ENCODE measurements around the gene SIGLEC14. TPM values are rescaled to one million over a fixed set of nuclear protein-coding genes. Genes with fewer than 3 reads are reported as not detected.

The SIGLEC14 gene
- total and polyA plus RNA-seq, 2 donors (not counting 1 experiment from before 2014, with no cell fraction given): not detected

- H3K27me3 ChIP-seq (ENCODE audit: control insufficient read depth, insufficient read depth, low read length): no peaks in the 10 kb centered on the region
- H3K9me3 ChIP-seq (ENCODE audit: control insufficient read depth, insufficient read depth, low read depth, low read length): no peaks in the 10 kb centered on the region
- TF ChIP-seq CTCF (conservative IDR thresholded peaks at IDR 0.05 in 1 of 2, IDR thresholded peaks at IDR 0.05 in 1 of 2; ENCODE audit: low read depth in 1 of 2, low read length in 2 of 2) (no peak), EZH2 (IDR thresholded peaks at IDR 0.05; ENCODE audit: low read length, missing control alignments) (no peak)
- H3K4me3 ChIP-seq (replicated peaks in 1 of 4; ENCODE audit: control extremely low read depth in 1 of 4, insufficient read depth in 1 of 4, low read depth in 3 of 4, low read length in 4 of 4): no peak overlapping the region
- no peaks in the 10 kb centered on the region for H3K79me2 ChIP-seq (ENCODE audit: control insufficient read depth, insufficient read depth, low read length)
- H3K9ac ChIP-seq (ENCODE audit: insufficient read depth, low read length): no peak overlapping the region
- H2AFZ ChIP-seq (ENCODE audit: low read length): no peak overlapping the region
- no peaks in the 10 kb centered on the region for H3K36me3 ChIP-seq (ENCODE audit: control insufficient read depth, insufficient read depth, low read length)
- no peak for DNase-seq (ENCODE audit: low read depth in 2 of 2)
- H3K4me1 ChIP-seq (ENCODE audit: control insufficient read depth, extremely low read depth, insufficient read depth, low read length): no peaks in the 10 kb centered on the region
- no peaks in the 10 kb centered on the region for H4K20me1 ChIP-seq (ENCODE audit: control insufficient read depth, extremely low read depth, insufficient read depth, low read length)
- H3K27ac ChIP-seq (ENCODE audit: insufficient read depth, low read length): no peak overlapping the region
- no peak overlapping the region for H3K4me2 ChIP-seq (ENCODE audit: extremely low read depth, insufficient read depth, low read length)
Observed at GRCh38 chr19:51615991-51616390, 30.6 kb downstream of the SIGLEC14 start.

GRCh38 chr19:51614789-51615188, 31.8 kb downstream of the SIGLEC14 start:
- no peaks in the 10 kb centered on the region for H3K4me1 ChIP-seq (ENCODE audit: control insufficient read depth, extremely low read depth, insufficient read depth, low read length)
- H4K20me1 ChIP-seq (ENCODE audit: control insufficient read depth, extremely low read depth, insufficient read depth, low read length): no peaks in the 10 kb centered on the region
- H3K9ac ChIP-seq (ENCODE audit: insufficient read depth, low read length): no peak overlapping the region
- no peak overlapping the region for H3K27ac ChIP-seq (ENCODE audit: insufficient read depth, low read length)
- no peak overlapping the region for H3K4me2 ChIP-seq (ENCODE audit: extremely low read depth, insufficient read depth, low read length)
- no peak overlapping the region for H2AFZ ChIP-seq (ENCODE audit: low read length)
- no peak overlapping the region for H3K4me3 ChIP-seq (replicated peaks in 1 of 4; ENCODE audit: control extremely low read depth in 1 of 4, insufficient read depth in 1 of 4, low read depth in 3 of 4, low read length in 4 of 4)
- no peaks in the 10 kb centered on the region for H3K9me3 ChIP-seq (ENCODE audit: control insufficient read depth, insufficient read depth, low read depth, low read length)
- TF ChIP-seq CTCF (conservative IDR thresholded peaks at IDR 0.05 in 1 of 2, IDR thresholded peaks at IDR 0.05 in 1 of 2; ENCODE audit: low read depth in 1 of 2, low read length in 2 of 2) (no peak), EZH2 (IDR thresholded peaks at IDR 0.05; ENCODE audit: low read length, missing control alignments) (no peak)
- H3K79me2 ChIP-seq (ENCODE audit: control insufficient read depth, insufficient read depth, low read length): no peaks in the 10 kb centered on the region
- H3K36me3 ChIP-seq (ENCODE audit: control insufficient read depth, insufficient read depth, low read length): no peaks in the 10 kb centered on the region
- no peaks in the 10 kb centered on the region for H3K27me3 ChIP-seq (ENCODE audit: control insufficient read depth, insufficient read depth, low read length)
- DNase-seq (ENCODE audit: low read depth in 2 of 2): no peak

- Histone ChIP-seq H3K4me1 (ENCODE audit: control insufficient read depth, extremely low read depth, insufficient read depth, low read length) (no peaks in the 10 kb centered on the region), H3K27me3 (ENCODE audit: control insufficient read depth, insufficient read depth, low read length) (no peaks in the 10 kb centered on the region), H3K79me2 (ENCODE audit: control insufficient read depth, insufficient read depth, low read length) (no peaks in the 10 kb centered on the region), H3K4me2 (ENCODE audit: extremely low read depth, insufficient read depth, low read length) (no peak overlapping the region), H3K9me3 (ENCODE audit: control insufficient read depth, insufficient read depth, low read depth, low read length) (no peaks in the 10 kb centered on the region), H3K27ac (ENCODE audit: insufficient read depth, low read length) (no peak overlapping the region), H3K36me3 (ENCODE audit: control insufficient read depth, insufficient read depth, low read length) (no peaks in the 10 kb centered on the region), H2AFZ (ENCODE audit: low read length) (no peak overlapping the region), H3K4me3 (replicated peaks in 1 of 4; ENCODE audit: control extremely low read depth in 1 of 4, insufficient read depth in 1 of 4, low read depth in 3 of 4, low read length in 4 of 4) (no peak overlapping the region), H3K9ac (ENCODE audit: insufficient read depth, low read length) (no peak overlapping the region), H4K20me1 (ENCODE audit: control insufficient read depth, extremely low read depth, insufficient read depth, low read length) (no peaks in the 10 kb centered on the region)
- TF ChIP-seq CTCF (conservative IDR thresholded peaks at IDR 0.05 in 1 of 2, IDR thresholded peaks at IDR 0.05 in 1 of 2; ENCODE audit: low read depth in 1 of 2, low read length in 2 of 2) (no peak), EZH2 (IDR thresholded peaks at IDR 0.05; ENCODE audit: low read length, missing control alignments) (no peak)
- DNase-seq (ENCODE audit: low read depth in 2 of 2): no peak
Observed at GRCh38 chr19:51610576-51610975, 36.0 kb downstream of the SIGLEC14 start.
